ENCODE measurements around the gene PLPPR1. TPM values are rescaled to one million over a fixed set of nuclear protein-coding genes. Genes with fewer than 3 reads are reported as not detected.

Gene PLPPR1
- total RNA-seq, 1 donor from 2014 or later, result not detected

GRCh38 chr9:101367323-101367722 is 338.8 kb downstream of the PLPPR1 start:
- no peak overlapping the region for H3K27ac Mint-ChIP-seq (ENCODE audit: unreplicated experiment)
- TF ChIP-seq CTCF (IDR thresholded peaks at IDR 0.05), result no peak
- no peak overlapping the region for H3K4me3 Mint-ChIP-seq (ENCODE audit: unreplicated experiment)
- H3K4me1 Mint-ChIP-seq (ENCODE audit: unreplicated experiment), result no peaks in the 10 kb centered on the region
- peaks cover 7% of the 10 kb centered on the region for H3K27me3 Mint-ChIP-seq (ENCODE audit: unreplicated experiment)
- DNase-seq (ENCODE audit: extremely low spot score, unreplicated experiment), result no peak
- H3K9me3 Mint-ChIP-seq (ENCODE audit: unreplicated experiment), result no peaks in the 10 kb centered on the region
- H3K36me3 Mint-ChIP-seq (ENCODE audit: unreplicated experiment), result no peaks in the 10 kb centered on the region

GRCh38 chr9:101369286-101369685 is 340.8 kb downstream of the PLPPR1 start:
- H3K9me3 Mint-ChIP-seq (ENCODE audit: unreplicated experiment), result no peaks in the 10 kb centered on the region
- H3K4me3 Mint-ChIP-seq (ENCODE audit: unreplicated experiment), result no peak overlapping the region
- TF ChIP-seq CTCF (IDR thresholded peaks at IDR 0.05), result no peak
- H3K4me1 Mint-ChIP-seq (ENCODE audit: unreplicated experiment), result no peaks in the 10 kb centered on the region
- H3K27me3 Mint-ChIP-seq (ENCODE audit: unreplicated experiment), result peaks cover 11% of the 10 kb centered on the region
- DNase-seq (ENCODE audit: extremely low spot score, unreplicated experiment), result no peak
- no peaks in the 10 kb centered on the region for H3K36me3 Mint-ChIP-seq (ENCODE audit: unreplicated experiment)
- H3K27ac Mint-ChIP-seq (ENCODE audit: unreplicated experiment), result no peak overlapping the region

- TF ChIP-seq CTCF (IDR thresholded peaks at IDR 0.05), result no peak
Measured at GRCh38 chr9:101369884-101370531, 341.5 kb downstream of the PLPPR1 start.

GRCh38 chr9:101371813-101372212 is 343.3 kb downstream of the PLPPR1 start:
- Mint-ChIP-seq H3K9me3 (ENCODE audit: unreplicated experiment) (no peaks in the 10 kb centered on the region), H3K36me3 (ENCODE audit: unreplicated experiment) (no peaks in the 10 kb centered on the region), H3K27me3 (ENCODE audit: unreplicated experiment) (peaks cover 10% of the 10 kb centered on the region), H3K4me3 (ENCODE audit: unreplicated experiment) (no peak overlapping the region), H3K27ac (ENCODE audit: unreplicated experiment) (no peak overlapping the region), H3K4me1 (ENCODE audit: unreplicated experiment) (no peaks in the 10 kb centered on the region)
- DNase-seq (ENCODE audit: extremely low spot score, unreplicated experiment), result no peak
- TF ChIP-seq CTCF (IDR thresholded peaks at IDR 0.05), result no peak

More at GRCh38 chr9:101369884-101370531, 341.5 kb downstream of the PLPPR1 start:
- Mint-ChIP-seq H3K27ac (ENCODE audit: unreplicated experiment) (no peak overlapping the region), H3K4me3 (ENCODE audit: unreplicated experiment) (no peak overlapping the region), H3K4me1 (ENCODE audit: unreplicated experiment) (no peaks in the 10 kb centered on the region), H3K27me3 (ENCODE audit: unreplicated experiment) (peaks cover 10% of the 10 kb centered on the region), H3K9me3 (ENCODE audit: unreplicated experiment) (no peaks in the 10 kb centered on the region), H3K36me3 (ENCODE audit: unreplicated experiment) (no peaks in the 10 kb centered on the region)
- DNase-seq (ENCODE audit: extremely low spot score, unreplicated experiment), result no peak

- Mint-ChIP-seq H3K4me1 (ENCODE audit: unreplicated experiment) (no peaks in the 10 kb centered on the region), H3K4me3 (ENCODE audit: unreplicated experiment) (no peak overlapping the region), H3K9me3 (ENCODE audit: unreplicated experiment) (no peaks in the 10 kb centered on the region), H3K36me3 (ENCODE audit: unreplicated experiment) (no peaks in the 10 kb centered on the region), H3K27ac (ENCODE audit: unreplicated experiment) (no peak overlapping the region), H3K27me3 (ENCODE audit: unreplicated experiment) (peaks cover 10% of the 10 kb centered on the region)
- no peak for TF ChIP-seq CTCF (IDR thresholded peaks at IDR 0.05)
- no peak for DNase-seq (ENCODE audit: extremely low spot score, unreplicated experiment)
Measured at GRCh38 chr9:101372327-101373118, 344.0 kb downstream of the PLPPR1 start.
